Activated naive CD4-positive, alpha-beta T cell treated with anti-CD3 and anti-CD28 coated beads, Interleukin-2, amount 50 U/mL, for 24 hours (primary cell): Measurements from ENCODE around the gene RXRA.

Experiments used
- H3K27ac Mint-ChIP-seq: one replicate; pipeline ENCODE4 v1.8.0; 2021; ENCODE audit warnings: mild to moderate bottlenecking, mixed read lengths
- H3K27me3 Mint-ChIP-seq: one replicate; pipeline ENCODE4 v1.8.0; 2021; ENCODE audit warnings: mixed read lengths
- H3K36me3 Mint-ChIP-seq: one replicate; pipeline ENCODE4 v1.8.0; 2021; ENCODE audit warnings: mixed read lengths
- H3K4me1 Mint-ChIP-seq: one replicate; pipeline ENCODE4 v1.8.0; 2021; ENCODE audit warnings: mixed read lengths
- H3K4me3 Mint-ChIP-seq: one replicate; pipeline ENCODE4 v1.8.0; 2021; ENCODE audit warnings: mild to moderate bottlenecking, mixed read lengths
- H3K9me3 Mint-ChIP-seq: one replicate; pipeline ENCODE4 v1.8.0; 2021; ENCODE audit warnings: mixed read lengths

RXRA gene

DNA sequence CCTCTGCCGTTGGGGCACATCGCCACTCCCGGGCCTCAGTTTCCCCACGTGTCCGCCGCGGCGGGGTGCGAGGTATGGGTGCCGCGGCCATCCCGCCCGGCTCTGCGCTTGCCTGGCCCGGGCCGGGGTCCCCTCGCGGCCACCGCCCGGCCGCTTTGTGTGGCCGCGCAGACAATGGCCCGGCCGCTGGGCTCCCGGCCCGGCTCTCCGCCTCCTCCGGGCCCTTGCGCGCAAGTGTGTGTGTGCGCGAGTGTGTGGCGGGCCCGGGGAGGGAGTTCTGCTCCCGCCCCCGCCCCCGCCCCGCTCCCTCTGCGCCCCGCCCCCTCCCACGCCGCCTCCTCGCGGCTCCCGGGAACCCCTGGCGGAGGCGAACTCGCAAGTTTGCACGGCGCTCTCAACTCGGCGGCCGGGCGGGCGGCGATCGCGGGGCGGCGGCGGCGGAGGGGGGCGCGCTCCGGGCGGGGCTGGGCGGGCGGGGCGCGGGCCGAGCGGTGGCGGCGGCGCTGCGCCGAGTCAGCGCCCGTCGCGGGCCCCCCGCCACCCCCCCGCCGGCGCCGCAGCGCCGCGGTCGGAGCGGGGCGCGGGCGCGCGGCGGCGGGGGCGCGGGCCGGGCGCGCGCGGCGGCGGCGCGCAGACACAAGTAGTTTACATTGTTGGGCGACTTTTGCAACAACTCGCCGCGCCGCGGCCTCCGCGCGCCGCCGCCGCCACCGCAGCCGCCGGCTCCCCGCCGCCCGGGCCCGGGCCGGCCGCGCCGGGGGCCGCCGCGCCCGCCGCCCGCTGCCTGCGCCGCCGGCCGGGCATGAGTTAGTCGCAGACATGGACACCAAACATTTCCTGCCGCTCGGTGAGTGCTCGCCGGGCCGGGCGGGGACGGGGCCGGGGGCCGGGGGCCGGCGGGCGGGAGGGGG lies at the start of gene RXRA:
Gene RXRA (plus strand): TSS at position 643 of the 911 bp plus-strand sequence. CDS start 177 bp downstream, at position 820.
- Mint-ChIP-seq H3K27ac (peak within 1 kb of the TSS; percentile 17), H3K9me3 (no peaks in the 10 kb centered on the region), H3K27me3 (no peaks in the 10 kb centered on the region), H3K4me1 (peaks cover 14% of the 10 kb centered on the region), H3K36me3 (no peaks in the 10 kb centered on the region), H3K4me3 (peak within 1 kb of the TSS; percentile 74)

- Mint-ChIP-seq H3K4me1 (no peaks in the 10 kb centered on the region), H3K4me3 (no peak overlapping the region), H3K27me3 (peaks cover 6% of the 10 kb centered on the region), H3K36me3 (no peaks in the 10 kb centered on the region), H3K27ac (no peak overlapping the region), H3K9me3 (no peaks in the 10 kb centered on the region)
Observed at GRCh38 chr9:134278286-134278685, 48.0 kb upstream of the RXRA start.

DNA sequence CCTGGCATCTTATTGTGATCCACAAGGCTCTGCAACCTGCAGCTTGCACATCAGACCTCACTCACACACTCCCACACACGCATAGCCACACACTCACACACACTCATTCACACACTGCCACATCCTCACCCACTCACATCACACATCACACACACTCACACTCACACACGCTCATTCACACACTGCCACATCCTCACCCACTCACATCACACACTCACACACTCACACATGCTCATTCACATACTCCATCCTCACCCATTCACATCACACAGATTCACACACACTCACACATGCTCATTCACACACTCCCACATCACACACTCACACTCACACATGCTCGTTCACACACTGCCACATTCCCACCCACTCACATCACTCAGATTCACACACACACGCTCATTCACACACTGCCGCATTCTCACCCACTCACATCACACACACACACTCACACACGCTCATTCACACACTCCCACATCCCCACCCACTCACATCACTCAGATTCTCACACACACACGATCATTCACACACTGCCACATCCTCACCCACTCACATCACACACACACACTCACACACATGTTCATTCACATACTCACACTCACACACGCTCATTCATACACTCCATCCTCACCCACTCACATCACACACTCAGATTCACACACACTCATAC lies 47.1 kb upstream of the RXRA start:
- Mint-ChIP-seq H3K27ac (no peak overlapping the region), H3K4me1 (no peaks in the 10 kb centered on the region), H3K27me3 (peaks cover 4% of the 10 kb centered on the region), H3K36me3 (no peaks in the 10 kb centered on the region), H3K9me3 (no peaks in the 10 kb centered on the region), H3K4me3 (no peak overlapping the region)

DNA sequence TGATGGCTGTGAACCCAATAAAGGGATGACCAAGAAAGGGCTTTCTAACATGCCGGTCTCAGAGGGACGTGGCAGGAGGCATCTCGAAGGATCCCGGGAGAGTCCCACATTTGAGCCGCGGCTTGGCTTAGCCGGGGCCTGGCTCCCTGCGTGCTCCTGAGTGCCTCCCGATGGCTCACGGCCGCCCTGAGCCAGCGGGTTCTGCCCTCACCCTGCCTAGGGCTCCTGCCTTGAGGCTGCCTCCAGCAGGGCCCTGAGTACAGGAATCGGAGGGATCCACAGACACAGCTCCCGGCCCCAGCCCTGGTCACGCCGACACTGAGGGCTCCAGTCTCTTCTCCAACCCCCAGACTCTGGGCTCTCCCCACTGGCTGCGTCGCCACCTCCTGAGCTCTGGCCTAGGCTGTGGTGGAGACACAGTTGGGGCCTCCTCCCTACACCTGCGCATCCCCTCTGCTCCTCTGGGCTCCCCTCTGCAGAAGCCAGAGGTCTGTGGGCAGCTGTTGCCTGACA lies 44.1 kb upstream of the RXRA start:
- H3K9me3 Mint-ChIP-seq, result no peaks in the 10 kb centered on the region
- peaks cover 1% of the 10 kb centered on the region for H3K27me3 Mint-ChIP-seq
- no peak overlapping the region for H3K4me3 Mint-ChIP-seq
- H3K4me1 Mint-ChIP-seq, result no peaks in the 10 kb centered on the region
- no peaks in the 10 kb centered on the region for H3K36me3 Mint-ChIP-seq
- no peak overlapping the region for H3K27ac Mint-ChIP-seq

GRCh38 chr9:134283111-134283515 lies 43.1 kb upstream of the RXRA start:
- Mint-ChIP-seq H3K4me3 (no peak overlapping the region), H3K4me1 (no peaks in the 10 kb centered on the region), H3K27ac (no peak overlapping the region), H3K27me3 (peaks cover 3% of the 10 kb centered on the region), H3K9me3 (no peaks in the 10 kb centered on the region), H3K36me3 (no peaks in the 10 kb centered on the region)

- Mint-ChIP-seq H3K27me3 (peaks cover 3% of the 10 kb centered on the region), H3K4me3 (no peak overlapping the region), H3K4me1 (no peaks in the 10 kb centered on the region), H3K9me3 (no peaks in the 10 kb centered on the region), H3K27ac (no peak overlapping the region), H3K36me3 (no peaks in the 10 kb centered on the region)
Observed at GRCh38 chr9:134283692-134284265, 42.5 kb upstream of the RXRA start.

DNA sequence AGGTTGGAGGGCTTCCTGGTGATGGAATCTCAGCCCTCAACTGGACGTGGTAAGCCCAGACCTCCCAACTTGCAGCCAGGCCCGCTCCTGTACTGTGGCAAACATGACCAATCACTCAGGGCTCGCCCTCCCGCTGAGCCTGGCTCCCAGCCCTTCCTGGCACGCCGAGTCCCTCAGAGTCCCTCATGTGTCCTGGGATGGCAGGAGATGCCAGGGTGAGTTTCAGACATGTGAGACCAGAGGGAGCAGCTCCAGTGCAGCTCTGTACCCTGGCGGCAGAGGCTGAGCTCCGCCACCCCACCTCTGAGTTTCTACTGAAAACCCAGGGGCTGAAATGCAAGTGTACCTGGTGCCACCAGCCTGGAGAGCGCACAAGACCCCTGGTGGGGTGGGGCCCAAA lies 42.0 kb upstream of the RXRA start:
- H3K27ac Mint-ChIP-seq, result no peak overlapping the region
- no peaks in the 10 kb centered on the region for H3K4me1 Mint-ChIP-seq
- no peaks in the 10 kb centered on the region for H3K36me3 Mint-ChIP-seq
- H3K27me3 Mint-ChIP-seq, result peaks cover 3% of the 10 kb centered on the region
- no peaks in the 10 kb centered on the region for H3K9me3 Mint-ChIP-seq
- H3K4me3 Mint-ChIP-seq, result no peak overlapping the region

DNA sequence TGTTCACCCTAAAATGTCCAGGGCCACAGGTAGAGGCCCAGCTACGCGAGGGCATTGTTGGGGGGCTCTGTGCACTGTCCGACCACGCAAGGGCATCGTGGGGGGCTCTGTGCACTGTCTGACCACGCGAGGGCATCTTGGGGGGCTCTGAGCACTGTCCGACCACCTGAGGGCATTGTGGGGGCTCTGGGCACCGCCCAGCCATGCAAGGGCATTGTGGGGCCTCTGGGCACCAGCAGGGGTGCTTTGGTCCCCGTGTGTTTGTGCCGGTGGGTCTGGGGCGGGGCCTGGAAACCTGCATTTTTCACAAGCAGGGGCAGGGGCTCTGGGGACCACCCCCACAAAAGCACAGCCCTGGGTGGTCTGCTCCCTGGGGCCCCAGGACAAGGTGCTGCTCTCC lies 41.5 kb upstream of the RXRA start:
- no peaks in the 10 kb centered on the region for H3K9me3 Mint-ChIP-seq
- no peaks in the 10 kb centered on the region for H3K4me1 Mint-ChIP-seq
- no peak overlapping the region for H3K4me3 Mint-ChIP-seq
- H3K36me3 Mint-ChIP-seq, result no peaks in the 10 kb centered on the region
- H3K27me3 Mint-ChIP-seq, result peaks cover 3% of the 10 kb centered on the region
- H3K27ac Mint-ChIP-seq, result no peak overlapping the region

GRCh38 chr9:134285215-134285845 lies 40.9 kb upstream of the RXRA start:
- H3K4me1 Mint-ChIP-seq, result no peaks in the 10 kb centered on the region
- no peak overlapping the region for H3K4me3 Mint-ChIP-seq
- H3K27me3 Mint-ChIP-seq, result peaks cover 3% of the 10 kb centered on the region
- no peaks in the 10 kb centered on the region for H3K9me3 Mint-ChIP-seq
- H3K27ac Mint-ChIP-seq, result no peak overlapping the region
- H3K36me3 Mint-ChIP-seq, result no peaks in the 10 kb centered on the region

GRCh38 chr9:134286471-134287245 lies 39.6 kb upstream of the RXRA start:
- Mint-ChIP-seq H3K27me3 (peaks cover 3% of the 10 kb centered on the region), H3K4me1 (no peaks in the 10 kb centered on the region), H3K27ac (no peak overlapping the region), H3K36me3 (no peaks in the 10 kb centered on the region), H3K4me3 (no peak overlapping the region), H3K9me3 (no peaks in the 10 kb centered on the region)

- H3K36me3 Mint-ChIP-seq, result no peaks in the 10 kb centered on the region
- no peak overlapping the region for H3K27ac Mint-ChIP-seq
- peaks cover 3% of the 10 kb centered on the region for H3K27me3 Mint-ChIP-seq
- no peak overlapping the region for H3K4me3 Mint-ChIP-seq
- H3K9me3 Mint-ChIP-seq, result no peaks in the 10 kb centered on the region
- no peaks in the 10 kb centered on the region for H3K4me1 Mint-ChIP-seq
Observed at GRCh38 chr9:134287591-134288491, 38.4 kb upstream of the RXRA start.

GRCh38 chr9:134288746-134289145 lies 37.5 kb upstream of the RXRA start:
- Mint-ChIP-seq H3K27ac (no peak overlapping the region), H3K36me3 (no peaks in the 10 kb centered on the region), H3K27me3 (peaks cover 2% of the 10 kb centered on the region), H3K4me1 (no peaks in the 10 kb centered on the region), H3K4me3 (no peak overlapping the region), H3K9me3 (no peaks in the 10 kb centered on the region)

DNA sequence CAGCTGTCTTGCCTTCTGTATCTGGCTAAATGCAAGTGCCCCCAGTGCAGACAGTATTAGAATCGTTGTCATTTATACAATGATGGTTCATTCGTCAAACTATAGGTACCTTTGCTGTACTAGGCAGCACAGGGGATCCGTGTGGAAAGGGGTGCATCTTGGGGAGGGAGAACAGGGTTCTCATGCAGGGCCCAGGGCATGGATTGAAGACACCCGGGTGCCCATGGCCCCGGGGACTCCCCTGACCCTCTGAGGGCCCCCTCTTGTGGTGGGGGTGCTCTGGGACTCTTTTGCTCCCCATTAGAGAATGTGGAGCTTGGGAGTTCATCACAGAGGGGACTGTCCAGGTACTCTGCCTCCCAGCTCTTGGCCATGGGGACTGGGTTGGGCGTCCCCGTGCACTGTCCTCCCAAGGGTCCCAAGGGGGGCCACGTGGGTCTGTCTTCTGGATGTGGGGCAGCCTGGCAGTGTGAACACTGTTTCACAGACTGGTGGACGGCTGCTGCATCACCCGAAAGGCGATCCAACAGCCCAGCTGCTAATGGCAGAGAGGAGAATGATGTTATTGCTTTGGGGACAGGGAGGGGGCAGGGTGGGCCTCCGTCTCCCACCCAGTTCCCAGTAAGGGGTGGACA lies 36.9 kb upstream of the RXRA start:
- Mint-ChIP-seq H3K27me3 (peaks cover 2% of the 10 kb centered on the region), H3K4me1 (no peaks in the 10 kb centered on the region), H3K27ac (no peak overlapping the region), H3K36me3 (no peaks in the 10 kb centered on the region), H3K9me3 (no peaks in the 10 kb centered on the region), H3K4me3 (no peak overlapping the region)
